ENCODE measurements around the gene ITGA7.

The ITGA7 gene

GRCh38 chr12:55723516-55724225, 16.0 kb upstream of the ITGA7 start:
- DNase-seq = peak in 2 of 42 donors; percentile 16 to 32
- intact Hi-C loops (cut with DNase I) = no loop called here

GRCh38 chr12:55722948-55723347, 15.2 kb upstream of the ITGA7 start:
- DNase-seq = peak in 2 of 42 donors; percentile 16 to 29
- intact Hi-C loops (cut with DNase I) = no loop called here

GRCh38 chr12:55721601-55722213, 14.0 kb upstream of the ITGA7 start:
- intact Hi-C loops (cut with DNase I) = no loop called here
- DNase-seq = peak in 5 of 42 donors; percentile 49 to 70 (median 56)

GRCh38 chr12:55720894-55721444, 13.3 kb upstream of the ITGA7 start:
- intact Hi-C loops (cut with DNase I) = no loop called here
- peak in 40 of 42 donors; percentile 42 to 93 (median 67) for DNase-seq

- DNase-seq = peak in 3 of 42 donors; percentile 30 to 65 (median 49)
- intact Hi-C loops (cut with DNase I) = no loop called here
Measured at GRCh38 chr12:55720071-55720564, 12.4 kb upstream of the ITGA7 start, which contains the start of gene RDH5. Gene RDH5, plus strand, starts transcription at chr12:55720393. Its CDS starts 792 bp downstream, at chr12:55721185.

GRCh38 chr12:55719371-55719770, 11.7 kb upstream of the ITGA7 start:
- intact Hi-C loops (cut with DNase I) = no loop called here

GRCh38 chr12:55718624-55719275, 11.0 kb upstream of the ITGA7 start:
- intact Hi-C loops (cut with DNase I) = no loop called here
- no peak for DNase-seq

More at GRCh38 chr12:55719371-55719770, 11.7 kb upstream of the ITGA7 start:
- no peak for DNase-seq

GRCh38 chr12:55718015-55718414, 10.3 kb upstream of the ITGA7 start:
- no peak for DNase-seq
- intact Hi-C loops (cut with DNase I) = no loop called here

GRCh38 chr12:55717011-55718007, 9.6 kb upstream of the ITGA7 start:
- DNase-seq = no peak
- intact Hi-C loops (cut with DNase I) = no loop called here

- no peak for DNase-seq
- intact Hi-C loops (cut with DNase I) = no loop called here
Measured at GRCh38 chr12:55716582-55716957, 8.9 kb upstream of the ITGA7 start.

GRCh38 chr12:55715833-55716581, 8.3 kb upstream of the ITGA7 start, which contains the start of gene BLOC1S1:
Gene BLOC1S1, plus strand, starts transcription at chr12:55716046. Its CDS starts 6 bp downstream, at chr12:55716052.
- intact Hi-C loops (cut with DNase I) = no loop called here
- DNase-seq = peak; percentile 83 to 97 (median 93)

- intact Hi-C loops (cut with DNase I) = no loop called here
- no peak for DNase-seq
Measured at GRCh38 chr12:55715169-55715764, 7.6 kb upstream of the ITGA7 start.

GRCh38 chr12:55713721-55714120, 6.0 kb upstream of the ITGA7 start:
- intact Hi-C loops (cut with DNase I) = no loop called here

GRCh38 chr12:55712700-55713415, 5.2 kb upstream of the ITGA7 start:
- intact Hi-C loops (cut with DNase I) = no loop called here

More at GRCh38 chr12:55713721-55714120, 6.0 kb upstream of the ITGA7 start:
- no peak for DNase-seq

GRCh38 chr12:55711786-55712553, 4.3 kb upstream of the ITGA7 start:
- intact Hi-C loops (cut with DNase I) = no loop called here
- DNase-seq = peak in 11 of 42 donors; percentile 33 to 68 (median 42)

More at GRCh38 chr12:55712700-55713415, 5.2 kb upstream of the ITGA7 start:
- DNase-seq = no peak
